ENCODE data around the gene ITPKC. TPM values are rescaled to one million over a fixed set of nuclear protein-coding genes. Genes with fewer than 3 reads are reported as not detected.

ITPKC gene
- total and polyA plus RNA-seq, 2 experiments from 2014 or later: 5.3 to 12.6 TPM

- Histone ChIP-seq H3K27me3 (ENCODE audit: insufficient read depth) (no peaks in the 10 kb centered on the region), H3F3A (replicated peaks; ENCODE audit: low read depth) (no peaks in the 10 kb centered on the region; the same call in 1 of the 2 replicates), H4K20me1 (replicated peaks; ENCODE audit: insufficient read depth) (no peaks in the 10 kb centered on the region), H3K4me3 (no peak overlapping the region), H3K4me2 (no peak overlapping the region), H3K27ac (ENCODE audit: low read depth) (no peak overlapping the region), H3K4me1 (ENCODE audit: insufficient read depth) (peaks cover 8% of the 10 kb centered on the region; the same call in 1 of the 2 replicates), H3K79me2 (replicated peaks; ENCODE audit: insufficient read depth) (no peaks in the 10 kb centered on the region; the same call in 1 of the 2 replicates), H3K36me3 (ENCODE audit: insufficient read depth) (peaks cover 4% of the 10 kb centered on the region; the same call in 1 of the 2 replicates), H2AFZ (no peak overlapping the region), H3K9me2 (ENCODE audit: insufficient read depth) (no peaks in the 10 kb centered on the region)
- TF ChIP-seq CREB1 (CRISPR knock-in tag; IDR thresholded peaks at IDR 0.05; ENCODE audit: low read depth) (no peak), ZNF114 (CRISPR knock-in tag; IDR thresholded peaks at IDR 0.05) (no peak), POLR2AphosphoS5 (IDR thresholded peaks at IDR 0.05; ENCODE audit: low read depth) (no peak), EZH2 (IDR thresholded peaks at IDR 0.05; ENCODE audit: low read depth, unreplicated experiment) (no peak), ZNF462 (CRISPR knock-in tag; IDR thresholded peaks at IDR 0.05) (no peak), JUNB (IDR thresholded peaks at IDR 0.05; ENCODE audit: unreplicated experiment) (no peak), NANOG (IDR thresholded peaks at IDR 0.05; ENCODE audit: borderline replicate concordance) (no peak), STAT1 (IDR thresholded peaks at IDR 0.05; ENCODE audit: unreplicated experiment) (no peak), CTCF (conservative IDR thresholded peaks at IDR 0.05; ENCODE audit: low read depth in 2 of 2) (no peak)
- DNase-seq (ENCODE audit: low spot score) (no peak), ATAC-seq (no peak)
- H3K36me3 Mint-ChIP-seq (ENCODE audit: low read depth): peaks cover 16% of the 10 kb centered on the region
- peaks cover 17% of the 10 kb centered on the region for H3K4me1 Mint-ChIP-seq
- H3K4me3 Mint-ChIP-seq: no peak overlapping the region
- no peak overlapping the region for H3K27ac Mint-ChIP-seq
- peaks cover 10% of the 10 kb centered on the region for H3K27me3 Mint-ChIP-seq (ENCODE audit: insufficient read depth, low read depth, poor library complexity)
- H3K9me3 Mint-ChIP-seq: no peaks in the 10 kb centered on the region
These were observed 21.0 kb upstream of the ITPKC start for GRCh38 chr19:40695881-40696280.

Data from GM23338 (cell line).